GM03348 (cell line): ENCODE measurements around the gene CCNA2.

Experiments used
- DNase-seq: peaks from one replicate; pipeline ENCODE4 v3.0.0; 2012; ENCODE audit warnings: low spot score

CCNA2 gene

DNA sequence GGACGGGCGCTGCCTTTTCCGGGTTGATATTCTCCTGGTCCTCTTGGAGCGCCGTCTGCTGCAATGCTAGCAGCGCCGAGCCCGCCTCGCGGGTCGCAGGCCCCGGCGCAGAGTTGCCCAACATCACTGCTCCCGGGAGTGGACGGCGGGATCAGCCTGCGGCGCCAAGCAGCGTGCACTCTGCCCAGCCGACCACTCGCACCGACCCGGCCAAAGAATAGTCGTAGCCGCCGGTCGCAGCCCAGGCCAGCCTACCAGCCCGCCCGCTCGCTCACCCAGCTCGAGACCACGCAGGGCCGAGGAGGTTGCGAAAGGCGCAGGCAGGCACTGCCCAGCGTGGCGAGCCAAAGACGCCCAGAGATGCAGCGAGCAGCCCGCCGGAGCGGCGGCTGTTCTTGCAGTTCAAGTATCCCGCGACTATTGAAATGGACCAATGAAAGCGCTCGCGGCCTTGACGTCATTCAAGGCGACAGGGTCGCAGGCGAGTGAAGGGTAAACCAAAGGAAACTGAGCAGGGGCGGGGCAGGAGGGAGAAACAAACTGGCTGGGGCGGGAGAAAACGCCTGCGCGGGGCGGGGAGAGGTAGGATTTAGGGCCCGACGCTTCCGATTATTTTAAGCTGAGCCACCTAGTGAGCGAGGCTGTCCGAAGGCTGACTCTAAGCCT is at the start of gene CCNA2:
Gene CCNA2, minus strand, starts transcription at position 379 of the 666 bp plus-strand sequence. Its CDS starts 255 bp downstream, at position 124.
- DNase-seq: peak; percentile 97

GRCh38 chr4:121869841-121870822 is 46.4 kb upstream of the CCNA2 start, which contains the start of gene BBS7:
Gene BBS7, minus strand, starts transcription at chr4:121870474. Its CDS starts 161 bp downstream, at chr4:121870313.
- peak; percentile 97 for DNase-seq

- DNase-seq: no peak
Measured at GRCh38 chr4:121863799-121864198, 40.1 kb upstream of the CCNA2 start.

DNA sequence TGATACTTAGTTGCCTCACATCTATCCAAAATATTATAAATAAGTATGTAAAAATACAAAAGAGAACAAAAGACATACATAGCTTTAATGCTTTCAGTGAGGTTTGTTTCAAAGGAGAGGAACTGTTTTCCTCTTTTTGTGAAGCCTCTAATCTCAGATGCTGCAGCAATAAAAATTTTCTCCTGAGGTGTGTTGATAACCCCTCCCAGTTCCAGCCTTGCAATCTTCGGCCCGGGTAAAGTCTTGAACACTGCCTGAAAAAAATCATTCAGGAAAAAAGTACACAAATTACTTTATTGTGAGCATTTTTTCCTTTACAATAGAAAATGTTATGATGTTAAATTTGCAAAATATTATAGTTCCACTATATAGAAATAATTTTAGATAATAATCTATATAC is 37.7 kb upstream of the CCNA2 start:
- DNase-seq: no peak

DNA sequence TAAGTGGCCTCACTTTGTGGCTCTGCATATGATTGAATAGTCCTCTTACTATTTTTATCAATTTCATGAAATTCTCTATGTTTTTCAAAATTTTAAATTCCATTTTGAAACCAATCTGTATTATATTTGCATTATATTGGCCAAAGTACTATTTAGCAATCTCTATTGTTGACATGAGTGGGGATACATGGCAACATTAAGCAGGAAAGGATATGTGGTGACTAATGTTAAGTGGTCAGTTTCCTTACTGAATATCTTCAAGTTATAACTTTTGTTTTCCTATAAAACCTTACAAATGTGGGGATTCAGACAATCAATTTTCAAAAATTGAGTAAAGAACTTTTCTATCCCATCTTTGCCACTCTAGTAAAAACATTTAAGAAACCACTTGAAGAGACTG is 36.4 kb upstream of the CCNA2 start:
- no peak for DNase-seq

- DNase-seq: no peak
Measured at GRCh38 chr4:121851354-121851753, 27.7 kb upstream of the CCNA2 start.

GRCh38 chr4:121846662-121847061 is 23.0 kb upstream of the CCNA2 start:
- no peak for DNase-seq

- no peak for DNase-seq
Measured at GRCh38 chr4:121842862-121843261, 19.2 kb upstream of the CCNA2 start.

DNA sequence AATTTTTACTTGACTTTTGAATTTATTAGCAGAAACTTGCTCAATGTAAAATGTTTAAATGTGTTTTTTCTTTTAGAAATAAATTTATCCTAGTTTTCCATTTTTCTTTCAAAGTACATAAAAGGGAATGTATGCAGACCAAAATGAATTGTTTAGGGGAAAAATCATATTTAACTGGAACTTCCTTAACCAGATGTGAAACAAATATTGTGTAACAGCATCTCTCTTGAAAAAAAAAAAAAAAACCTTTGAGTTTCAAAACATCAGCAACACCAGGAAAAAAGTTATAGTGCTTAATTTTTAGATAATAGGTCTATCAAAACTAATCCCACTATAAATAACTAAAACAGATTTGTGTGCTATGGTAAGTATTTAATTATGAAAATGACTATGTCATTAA is 14.5 kb upstream of the CCNA2 start:
- DNase-seq: no peak

- no peak for DNase-seq
Measured at GRCh38 chr4:121829511-121829910, 5.8 kb upstream of the CCNA2 start.

- peak; percentile 47 for DNase-seq
Measured at GRCh38 chr4:121827853-121828252, 4.2 kb upstream of the CCNA2 start.

DNA sequence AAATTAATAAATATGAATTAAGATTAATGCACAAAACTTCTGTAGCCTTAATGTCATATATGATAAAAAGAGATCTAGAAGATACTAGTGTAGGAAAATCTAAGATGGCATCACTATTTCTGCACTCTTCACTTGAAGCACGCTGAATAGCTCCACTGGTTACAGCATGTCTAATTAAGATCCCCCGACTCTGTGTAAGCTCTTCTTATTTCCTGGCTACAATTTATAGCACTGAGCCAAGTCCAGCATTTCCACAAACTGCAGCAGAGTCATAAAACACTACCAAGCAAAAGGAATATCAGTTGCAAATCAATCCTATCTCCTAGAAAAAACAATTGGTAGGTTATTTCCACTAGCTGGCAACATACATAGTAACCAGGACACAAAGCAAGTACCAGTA is 1.3 kb upstream of the CCNA2 start:
- DNase-seq: no peak

GRCh38 chr4:121824171-121824527 is 466 bp upstream of the CCNA2 start:
- no peak for DNase-seq

- peak; percentile 27 for DNase-seq
Measured at GRCh38 chr4:121822796-121823504, 733 bp downstream of the CCNA2 start.

DNA sequence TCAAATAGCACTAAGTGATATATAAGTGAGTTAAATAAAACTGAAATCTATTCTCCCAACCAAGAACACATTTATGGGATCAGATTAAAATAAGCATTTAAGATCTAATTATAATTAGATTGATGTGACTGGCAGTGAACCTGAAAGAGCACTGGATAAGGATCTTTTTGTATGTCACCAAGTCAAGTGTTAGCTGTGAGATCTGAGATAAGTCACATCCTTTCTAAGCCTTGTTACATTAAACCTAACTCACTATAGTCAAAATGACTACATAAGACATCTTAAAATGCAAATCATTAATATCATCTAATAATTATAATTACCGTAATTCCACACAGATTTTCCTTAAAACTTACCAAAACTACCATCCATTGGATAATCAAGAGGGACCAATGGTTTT is 1.6 kb downstream of the CCNA2 start:
- DNase-seq: no peak

GRCh38 chr4:121819216-121819965 is 4.3 kb downstream of the CCNA2 start:
- no peak for DNase-seq

- DNase-seq: no peak
Measured at GRCh38 chr4:121818215-121818614, 5.5 kb downstream of the CCNA2 start.

GRCh38 chr4:121817701-121818100 is 6.0 kb downstream of the CCNA2 start:
- DNase-seq: no peak

GRCh38 chr4:121817006-121817405 is 6.7 kb downstream of the CCNA2 start:
- DNase-seq: no peak

DNA sequence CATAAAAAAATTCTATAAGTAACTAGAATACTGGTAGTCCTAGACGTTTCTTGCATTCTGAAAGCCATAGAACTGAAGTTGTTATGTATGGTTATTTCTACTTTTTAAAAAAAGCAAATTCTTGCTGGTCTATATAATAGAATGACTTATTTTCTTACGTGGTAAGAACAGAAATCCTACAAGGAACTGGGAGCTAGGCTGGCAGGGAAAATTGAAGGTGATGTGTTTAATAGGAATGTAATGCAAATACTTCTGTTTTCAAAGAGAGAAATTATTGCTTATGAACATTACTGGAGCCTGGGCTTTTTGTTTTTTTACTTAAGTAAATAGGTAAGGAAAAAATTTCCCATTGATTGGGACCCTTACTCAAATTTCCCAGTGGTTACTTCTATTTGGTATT is 8.9 kb downstream of the CCNA2 start:
- no peak for DNase-seq

GRCh38 chr4:121811122-121811521 is 12.6 kb downstream of the CCNA2 start:
- no peak for DNase-seq

DNA sequence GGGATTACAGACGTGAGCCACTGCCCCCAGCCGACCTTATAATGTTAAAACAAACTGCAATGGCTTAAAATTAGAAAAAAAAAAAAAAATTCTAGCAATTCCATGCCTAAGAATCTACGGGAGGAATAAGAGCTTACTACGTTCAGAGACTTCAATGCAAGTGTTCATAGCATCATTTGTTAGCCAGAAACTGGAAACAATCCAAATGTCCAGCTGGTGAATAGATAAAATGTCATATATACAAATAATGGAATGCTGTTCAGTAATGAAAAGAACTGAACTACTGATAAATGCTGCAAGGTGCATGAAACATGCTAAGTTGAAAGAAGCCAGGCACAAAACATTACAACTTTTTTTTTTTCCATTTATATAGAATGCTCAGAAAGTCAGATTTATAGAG is 17.3 kb downstream of the CCNA2 start:
- no peak for DNase-seq
